ENCODE measurements around the gene C8G.

The C8G gene

GRCh38 chr9:136958473-136958872 lies 13.4 kb downstream of the C8G start:
- Histone ChIP-seq H3K27me3 (replicated peaks; ENCODE audit: control insufficient read depth, insufficient read depth, low read length) (peaks cover 17% of the 10 kb centered on the region), H3K36me3 (ENCODE audit: control insufficient read depth, insufficient read depth, low read length, severe bottlenecking) (no peaks in the 10 kb centered on the region)
- DNase-seq (ENCODE audit: low read depth): no peak

GRCh38 chr9:136958898-136959850 lies 14.1 kb downstream of the C8G start:
- no peak for DNase-seq (ENCODE audit: low read depth)
- H3K4me3 ChIP-seq (ENCODE audit: low read length): no peak overlapping the region

More at GRCh38 chr9:136958473-136958872, 13.4 kb downstream of the C8G start:
- Histone ChIP-seq H3K4me1 (ENCODE audit: control insufficient read depth, insufficient read depth, low read length) (peaks cover 6% of the 10 kb centered on the region), H3K9me3 (ENCODE audit: control insufficient read depth, low read length) (no peaks in the 10 kb centered on the region), H3K4me3 (ENCODE audit: low read length) (no peak overlapping the region), H3K9ac (ENCODE audit: low read length) (no peak overlapping the region)

DNA sequence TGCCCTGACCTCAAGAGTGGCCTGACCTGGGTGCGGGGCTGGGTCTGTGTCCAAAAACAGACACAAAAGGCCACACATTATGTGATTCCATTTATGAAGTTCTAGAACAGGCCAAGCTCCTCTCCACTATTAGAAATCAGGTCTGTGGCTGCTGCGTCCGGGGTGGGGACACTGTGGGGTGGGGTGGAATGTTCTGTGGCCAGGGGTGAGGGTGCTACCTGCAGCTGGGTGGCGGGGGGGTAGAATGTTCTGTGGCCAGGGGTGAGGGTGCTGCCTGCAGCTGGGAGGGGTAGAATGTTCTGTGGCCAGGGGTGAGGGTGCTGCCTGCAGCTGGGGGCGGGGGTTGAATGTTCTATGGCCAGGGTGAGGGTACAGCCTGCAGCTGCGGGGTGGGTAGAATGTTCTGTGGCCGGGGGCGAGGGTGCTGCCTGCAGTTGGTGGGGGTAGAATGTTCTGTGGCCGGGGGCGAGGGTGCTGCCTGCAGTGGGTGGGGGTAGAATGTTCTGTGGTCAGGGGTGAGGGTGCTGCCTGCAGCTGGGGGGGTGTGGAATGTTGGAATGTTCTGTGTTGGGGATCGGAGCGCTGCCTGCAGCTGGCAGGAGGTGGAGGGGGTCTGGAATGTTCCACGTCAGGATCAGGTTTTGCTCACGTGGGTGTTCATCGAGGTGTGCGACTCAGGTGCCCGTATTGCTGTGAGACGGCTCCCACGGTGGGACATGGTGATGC lies 15.3 kb downstream of the C8G start:
- H3K4me1 ChIP-seq (ENCODE audit: control insufficient read depth, insufficient read depth, low read length): peaks cover 6% of the 10 kb centered on the region
- H3K4me3 ChIP-seq (ENCODE audit: low read length): no peak overlapping the region
- no peak overlapping the region for H3K9ac ChIP-seq (ENCODE audit: low read length)
- no peaks in the 10 kb centered on the region for H3K9me3 ChIP-seq (ENCODE audit: control insufficient read depth, low read length)
- no peak for DNase-seq (ENCODE audit: low read depth)
- H3K36me3 ChIP-seq (ENCODE audit: control insufficient read depth, insufficient read depth, low read length, severe bottlenecking): no peaks in the 10 kb centered on the region
- H3K27me3 ChIP-seq (replicated peaks; ENCODE audit: control insufficient read depth, insufficient read depth, low read length): peaks cover 10% of the 10 kb centered on the region

More at GRCh38 chr9:136958898-136959850, 14.1 kb downstream of the C8G start:
- Histone ChIP-seq H3K9ac (ENCODE audit: low read length) (no peak overlapping the region), H3K4me1 (ENCODE audit: control insufficient read depth, insufficient read depth, low read length) (peaks cover 6% of the 10 kb centered on the region), H3K36me3 (ENCODE audit: control insufficient read depth, insufficient read depth, low read length, severe bottlenecking) (no peaks in the 10 kb centered on the region), H3K27me3 (replicated peaks; ENCODE audit: control insufficient read depth, insufficient read depth, low read length) (peaks cover 17% of the 10 kb centered on the region), H3K9me3 (ENCODE audit: control insufficient read depth, low read length) (no peaks in the 10 kb centered on the region)

DNA sequence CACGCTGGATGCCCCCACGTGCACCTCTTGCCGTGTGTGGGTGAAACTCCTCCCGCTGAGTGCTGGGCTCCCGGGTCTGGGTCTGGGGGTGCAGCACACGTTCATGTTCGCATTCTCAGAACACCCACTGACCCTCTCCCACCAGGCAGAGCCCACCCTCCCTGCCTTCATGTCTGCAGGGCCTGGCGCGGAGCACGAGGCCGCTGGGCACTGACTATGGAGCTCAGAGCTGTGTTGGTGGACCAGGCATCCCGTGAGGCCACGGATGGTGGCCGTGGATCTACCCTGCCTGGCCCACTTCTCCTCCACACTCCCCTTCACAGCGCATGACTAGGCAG lies 15.9 kb downstream of the C8G start:
- H3K9ac ChIP-seq (ENCODE audit: low read length): peak overlapping the region; percentile 49
- H3K4me1 ChIP-seq (ENCODE audit: control insufficient read depth, insufficient read depth, low read length): peaks cover 6% of the 10 kb centered on the region
- peaks cover 9% of the 10 kb centered on the region for H3K27me3 ChIP-seq (replicated peaks; ENCODE audit: control insufficient read depth, insufficient read depth, low read length)

DNA sequence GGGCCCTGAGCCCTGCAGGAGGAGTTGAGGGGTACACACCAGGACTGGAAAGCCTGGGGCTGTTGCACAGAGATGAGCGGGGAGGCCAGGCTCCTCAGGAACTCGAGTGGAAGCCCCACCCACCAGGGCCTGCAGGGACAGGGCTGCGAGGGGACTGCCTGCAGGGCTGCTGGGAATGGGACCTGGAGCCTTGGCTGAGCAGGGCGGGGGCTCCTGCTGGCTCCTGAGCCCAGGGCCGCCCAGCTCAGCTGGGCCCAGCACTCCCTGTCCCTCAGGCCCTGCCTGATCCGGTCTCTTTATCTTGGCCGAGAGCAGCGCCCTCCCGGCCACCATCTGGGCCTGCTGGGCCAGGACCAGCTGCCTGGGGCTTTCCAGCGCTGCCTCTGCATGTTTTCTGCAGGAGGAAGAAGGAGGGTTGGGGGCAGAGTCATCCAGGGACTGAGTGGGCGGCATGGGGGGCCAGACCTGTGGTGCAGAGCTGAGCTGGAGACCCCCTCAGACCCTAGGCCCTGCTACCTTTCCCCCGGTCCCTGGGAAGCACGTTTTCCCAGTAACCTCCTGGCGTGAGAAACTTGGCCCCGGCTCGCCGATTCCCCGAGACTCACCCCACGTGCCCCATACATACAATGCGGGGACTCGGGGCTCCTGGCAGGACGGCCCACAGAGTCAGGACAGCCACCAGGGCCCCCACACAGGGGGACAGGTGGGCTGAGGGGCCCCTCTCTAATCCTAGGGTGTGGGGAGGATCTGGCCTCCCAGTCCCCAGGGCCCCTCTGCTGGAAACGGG lies 16.4 kb downstream of the C8G start:
- peak overlapping the region; percentile 49 for H3K9ac ChIP-seq (ENCODE audit: low read length)
- no peaks in the 10 kb centered on the region for H3K9me3 ChIP-seq (ENCODE audit: control insufficient read depth, low read length)
- H3K27me3 ChIP-seq (replicated peaks; ENCODE audit: control insufficient read depth, insufficient read depth, low read length): peaks cover 9% of the 10 kb centered on the region
- no peak overlapping the region for H3K4me3 ChIP-seq (ENCODE audit: low read length)
- H3K4me1 ChIP-seq (ENCODE audit: control insufficient read depth, insufficient read depth, low read length): peaks cover 6% of the 10 kb centered on the region
- no peak for DNase-seq (ENCODE audit: low read depth)
- no peaks in the 10 kb centered on the region for H3K36me3 ChIP-seq (ENCODE audit: control insufficient read depth, insufficient read depth, low read length, severe bottlenecking)

More for the DNA sequence above, 15.9 kb downstream of the C8G start:
- H3K9me3 ChIP-seq (ENCODE audit: control insufficient read depth, low read length): no peaks in the 10 kb centered on the region
- DNase-seq (ENCODE audit: low read depth): no peak
- H3K4me3 ChIP-seq (ENCODE audit: low read length): no peak overlapping the region
- H3K36me3 ChIP-seq (ENCODE audit: control insufficient read depth, insufficient read depth, low read length, severe bottlenecking): no peaks in the 10 kb centered on the region

- Histone ChIP-seq H3K36me3 (ENCODE audit: control insufficient read depth, insufficient read depth, low read length, severe bottlenecking) (no peaks in the 10 kb centered on the region), H3K4me3 (ENCODE audit: low read length) (no peak overlapping the region), H3K27me3 (replicated peaks; ENCODE audit: control insufficient read depth, insufficient read depth, low read length) (peaks cover 9% of the 10 kb centered on the region), H3K4me1 (ENCODE audit: control insufficient read depth, insufficient read depth, low read length) (peaks cover 6% of the 10 kb centered on the region), H3K9ac (ENCODE audit: low read length) (peak overlapping the region; percentile 49), H3K9me3 (ENCODE audit: control insufficient read depth, low read length) (no peaks in the 10 kb centered on the region)
- no peak for DNase-seq (ENCODE audit: low read depth)
Observed at GRCh38 chr9:136962163-136962562, 17.1 kb downstream of the C8G start.

GRCh38 chr9:136962701-136963248 lies 17.7 kb downstream of the C8G start:
- Histone ChIP-seq H3K9ac (ENCODE audit: low read length) (no peak overlapping the region), H3K36me3 (ENCODE audit: control insufficient read depth, insufficient read depth, low read length, severe bottlenecking) (no peaks in the 10 kb centered on the region), H3K4me3 (ENCODE audit: low read length) (no peak overlapping the region), H3K27me3 (replicated peaks; ENCODE audit: control insufficient read depth, insufficient read depth, low read length) (peaks cover 9% of the 10 kb centered on the region), H3K4me1 (ENCODE audit: control insufficient read depth, insufficient read depth, low read length) (peaks cover 6% of the 10 kb centered on the region), H3K9me3 (ENCODE audit: control insufficient read depth, low read length) (no peaks in the 10 kb centered on the region)
- DNase-seq (ENCODE audit: low read depth): no peak

- Histone ChIP-seq H3K27me3 (replicated peaks; ENCODE audit: control insufficient read depth, insufficient read depth, low read length) (peaks cover 9% of the 10 kb centered on the region), H3K4me1 (ENCODE audit: control insufficient read depth, insufficient read depth, low read length) (peaks cover 6% of the 10 kb centered on the region), H3K36me3 (ENCODE audit: control insufficient read depth, insufficient read depth, low read length, severe bottlenecking) (no peaks in the 10 kb centered on the region), H3K9ac (ENCODE audit: low read length) (no peak overlapping the region), H3K9me3 (ENCODE audit: control insufficient read depth, low read length) (no peaks in the 10 kb centered on the region), H3K4me3 (ENCODE audit: low read length) (no peak overlapping the region)
- no peak for DNase-seq (ENCODE audit: low read depth)
Observed at GRCh38 chr9:136963341-136963740, 18.3 kb downstream of the C8G start.

GRCh38 chr9:136963751-136964150 lies 18.7 kb downstream of the C8G start:
- H3K27me3 ChIP-seq (replicated peaks; ENCODE audit: control insufficient read depth, insufficient read depth, low read length): peaks cover 9% of the 10 kb centered on the region
- H3K4me3 ChIP-seq (ENCODE audit: low read length): no peak overlapping the region
- no peaks in the 10 kb centered on the region for H3K9me3 ChIP-seq (ENCODE audit: control insufficient read depth, low read length)
- peaks cover 6% of the 10 kb centered on the region for H3K4me1 ChIP-seq (ENCODE audit: control insufficient read depth, insufficient read depth, low read length)
- H3K9ac ChIP-seq (ENCODE audit: low read length): no peak overlapping the region
- DNase-seq (ENCODE audit: low read depth): no peak
- H3K36me3 ChIP-seq (ENCODE audit: control insufficient read depth, insufficient read depth, low read length, severe bottlenecking): no peaks in the 10 kb centered on the region

DNA sequence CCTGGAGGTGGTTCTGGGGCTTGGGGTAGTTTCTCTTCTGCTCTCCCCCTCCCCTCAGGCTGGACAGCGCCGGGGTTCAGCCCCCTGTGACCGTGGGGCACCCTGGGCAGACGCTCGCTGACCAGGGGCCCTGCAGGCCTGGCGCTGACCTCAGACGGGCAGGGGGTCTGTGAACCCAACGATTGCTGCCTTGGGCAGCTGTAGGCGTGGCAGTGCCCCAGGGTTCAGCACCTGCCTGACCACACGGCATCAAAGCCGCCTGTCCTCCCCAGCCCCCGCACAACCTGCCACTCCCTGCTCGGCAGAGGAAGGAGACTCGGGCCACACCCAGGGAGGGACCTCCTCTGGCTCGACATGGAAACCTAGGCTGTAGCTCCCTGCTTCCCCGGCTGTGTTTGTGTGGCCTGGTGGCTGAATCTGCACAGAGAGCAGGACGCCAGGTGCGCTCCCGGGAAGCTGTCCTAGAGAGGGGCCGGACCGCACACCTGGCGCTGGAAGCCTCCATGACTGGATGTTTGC lies 19.2 kb downstream of the C8G start:
- Histone ChIP-seq H3K36me3 (ENCODE audit: control insufficient read depth, insufficient read depth, low read length, severe bottlenecking) (no peaks in the 10 kb centered on the region), H3K27me3 (replicated peaks; ENCODE audit: control insufficient read depth, insufficient read depth, low read length) (peaks cover 9% of the 10 kb centered on the region), H3K9ac (ENCODE audit: low read length) (no peak overlapping the region), H3K9me3 (ENCODE audit: control insufficient read depth, low read length) (no peaks in the 10 kb centered on the region), H3K4me3 (ENCODE audit: low read length) (no peak overlapping the region), H3K4me1 (ENCODE audit: control insufficient read depth, insufficient read depth, low read length) (peaks cover 6% of the 10 kb centered on the region)
- DNase-seq (ENCODE audit: low read depth): no peak
